MG63 (cell line): ENCODE results near the gene MAP1LC3B2. TPM values are rescaled to one million over a fixed set of nuclear protein-coding genes. Genes with fewer than 3 reads are reported as not detected.
A peak's percentile ranks its signal among the peaks of the same experiment; 100 is the strongest.
"Not testable (repeated sequence)": the region's sequence is repeated elsewhere in the genome, so short reads cannot be mapped to it uniquely, and the experiment has no call there.

Source experiments
- DNase-seq: peaks from one replicate; pipeline ENCODE4 v3.0.0-alpha.2; 2020
- H3K27me3 ChIP-seq: fragments of 250-450 bp; sonication (Bioruptor Pico); 2 replicates; pipeline ENCODE4 v1.5.1; 2020; ENCODE audit warnings: mild to moderate bottlenecking, moderate library complexity
- H3K36me3 ChIP-seq: fragments of 250-450 bp; sonication (Bioruptor Pico); 2 replicates; pipeline ENCODE4 v1.5.1; 2020; ENCODE audit warnings: mild to moderate bottlenecking, moderate library complexity
- H3K4me3 ChIP-seq: fragments of 250-450 bp; sonication (Bioruptor Pico); 2 replicates; pipeline ENCODE4 v1.5.1; 2020; ENCODE audit warnings: mild to moderate bottlenecking, moderate library complexity
- H3K9me3 ChIP-seq: fragments of 250-450 bp; sonication (Bioruptor Pico); 2 replicates; pipeline ENCODE4 v1.5.1; 2020; ENCODE audit warnings: mild to moderate bottlenecking, moderate library complexity
- total RNA-seq: library from RNA; depleted of rRNA; stranded (reverse); fragments of >200 nt; shearing (Covaris generic); gene quantifications from 2 replicates; pipeline ENCODE4 v1.2.3, GENCODE V29; 2014; ENCODE audit warnings: low replicate concordance

The MAP1LC3B2 gene
- total RNA-seq, 1 experiment from 2014 or later, result 0.26 TPM

- Histone ChIP-seq H3K36me3 (no peaks in the 10 kb centered on the region), H3K9me3 (no peaks in the 10 kb centered on the region), H3K4me3 (no peak overlapping the region), H3K27me3 (no peaks in the 10 kb centered on the region)
- no peak for DNase-seq
Measured at GRCh38 chr12:116571089-116571488, 11.9 kb downstream of the MAP1LC3B2 start.

GRCh38 chr12:116573776-116574175, 14.6 kb downstream of the MAP1LC3B2 start:
- Histone ChIP-seq H3K36me3 (no peaks in the 10 kb centered on the region), H3K27me3 (no peaks in the 10 kb centered on the region), H3K9me3 (no peaks in the 10 kb centered on the region), H3K4me3 (no peak overlapping the region)
- DNase-seq, result no peak

GRCh38 chr12:116575754-116576153, 16.6 kb downstream of the MAP1LC3B2 start:
- H3K36me3 ChIP-seq, DNase-seq, H3K9me3 ChIP-seq, H3K4me3 ChIP-seq, H3K27me3 ChIP-seq: not testable (repeated sequence)

DNA sequence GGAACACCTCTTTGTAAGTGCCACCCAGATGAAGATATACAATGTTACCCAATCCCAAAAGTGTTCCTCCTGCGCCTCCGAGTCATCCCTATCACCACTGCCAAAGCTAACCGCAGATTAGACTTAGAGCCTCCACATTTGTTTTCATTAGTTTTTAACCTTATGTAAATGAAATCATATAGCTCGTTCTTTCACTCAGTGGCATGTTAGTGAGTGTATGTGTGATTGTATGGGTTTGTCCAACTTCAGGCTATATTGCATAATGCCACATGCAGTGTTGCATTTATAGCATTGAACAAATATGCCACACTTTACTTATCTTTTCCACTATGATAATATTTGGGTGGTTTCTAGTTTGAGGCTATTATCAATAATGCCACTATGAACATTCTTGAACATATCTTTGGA, 18.0 kb downstream of the MAP1LC3B2 start:
- no peaks in the 10 kb centered on the region for H3K27me3 ChIP-seq
- peak; percentile 62 for DNase-seq
- H3K4me3 ChIP-seq, result no peak overlapping the region

GRCh38 chr12:116578051-116578450, 18.9 kb downstream of the MAP1LC3B2 start:
- DNase-seq, result no peak
- H3K4me3 ChIP-seq, result no peak overlapping the region
- H3K36me3 ChIP-seq, result no peaks in the 10 kb centered on the region

More for the DNA sequence above, 18.0 kb downstream of the MAP1LC3B2 start:
- Histone ChIP-seq H3K36me3 (no peaks in the 10 kb centered on the region), H3K9me3 (no peaks in the 10 kb centered on the region)

DNA sequence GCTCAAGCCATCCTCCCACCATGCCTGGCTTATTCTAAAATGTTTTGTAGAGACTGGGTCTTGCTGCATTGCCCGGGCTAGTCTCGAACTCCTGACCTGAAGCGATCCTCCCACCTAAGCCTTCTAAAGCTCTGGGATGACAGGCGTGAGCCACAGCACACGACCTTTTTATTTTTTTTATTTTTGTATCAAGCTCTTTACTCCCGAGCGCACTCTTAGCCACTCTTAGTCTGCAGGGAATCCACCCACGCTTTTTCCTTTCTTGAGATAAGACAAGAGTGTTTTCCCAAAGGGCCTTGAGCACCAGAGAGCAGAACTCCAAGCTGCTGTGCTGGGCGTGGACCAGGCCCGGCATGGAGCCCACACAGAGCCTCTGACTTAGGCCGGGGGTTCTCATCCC, 23.4 kb downstream of the MAP1LC3B2 start:
- Histone ChIP-seq H3K36me3 (no peaks in the 10 kb centered on the region), H3K4me3 (no peak overlapping the region), H3K27me3 (no peaks in the 10 kb centered on the region), H3K9me3 (no peaks in the 10 kb centered on the region; the same call in 1 of the 2 replicates)
- no peak for DNase-seq

More at GRCh38 chr12:116578051-116578450, 18.9 kb downstream of the MAP1LC3B2 start:
- no peaks in the 10 kb centered on the region for H3K9me3 ChIP-seq
- no peaks in the 10 kb centered on the region for H3K27me3 ChIP-seq

DNA sequence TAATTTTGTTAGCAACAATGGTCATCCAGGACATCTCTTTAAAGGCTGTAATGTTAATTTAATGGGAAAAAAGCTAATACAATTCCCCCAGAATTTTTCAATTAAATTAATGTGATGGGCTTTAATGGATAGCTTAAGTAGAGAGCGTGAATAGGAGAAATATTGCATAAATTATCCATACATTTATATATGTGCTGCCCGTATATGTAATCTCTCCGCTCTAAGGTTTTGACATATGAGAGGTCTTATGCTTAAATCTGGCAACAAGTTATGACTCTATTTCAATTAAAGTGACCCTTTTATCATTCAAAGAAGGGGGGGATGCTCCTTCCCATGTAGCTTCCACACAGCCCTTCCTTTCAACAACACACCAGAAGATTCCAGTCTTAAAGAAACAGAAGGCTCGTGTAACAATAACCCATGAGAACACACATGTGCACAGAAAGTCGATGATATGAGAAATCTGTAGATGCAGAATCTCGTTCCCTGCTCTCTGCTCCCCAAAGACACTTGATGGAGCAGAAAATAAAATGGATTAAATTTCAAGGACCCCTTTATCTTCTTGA, 24.0 kb downstream of the MAP1LC3B2 start:
- Histone ChIP-seq H3K27me3 (no peaks in the 10 kb centered on the region), H3K36me3 (no peaks in the 10 kb centered on the region), H3K9me3 (no peaks in the 10 kb centered on the region; the same call in 1 of the 2 replicates), H3K4me3 (no peak overlapping the region)
- DNase-seq, result no peak

GRCh38 chr12:116587270-116587669, 28.1 kb downstream of the MAP1LC3B2 start:
- no peak for DNase-seq
- H3K36me3 ChIP-seq, result no peaks in the 10 kb centered on the region
- H3K9me3 ChIP-seq, result no peaks in the 10 kb centered on the region; the same call in 1 of the 2 replicates
- H3K27me3 ChIP-seq, result no peaks in the 10 kb centered on the region
- no peak overlapping the region for H3K4me3 ChIP-seq

DNA sequence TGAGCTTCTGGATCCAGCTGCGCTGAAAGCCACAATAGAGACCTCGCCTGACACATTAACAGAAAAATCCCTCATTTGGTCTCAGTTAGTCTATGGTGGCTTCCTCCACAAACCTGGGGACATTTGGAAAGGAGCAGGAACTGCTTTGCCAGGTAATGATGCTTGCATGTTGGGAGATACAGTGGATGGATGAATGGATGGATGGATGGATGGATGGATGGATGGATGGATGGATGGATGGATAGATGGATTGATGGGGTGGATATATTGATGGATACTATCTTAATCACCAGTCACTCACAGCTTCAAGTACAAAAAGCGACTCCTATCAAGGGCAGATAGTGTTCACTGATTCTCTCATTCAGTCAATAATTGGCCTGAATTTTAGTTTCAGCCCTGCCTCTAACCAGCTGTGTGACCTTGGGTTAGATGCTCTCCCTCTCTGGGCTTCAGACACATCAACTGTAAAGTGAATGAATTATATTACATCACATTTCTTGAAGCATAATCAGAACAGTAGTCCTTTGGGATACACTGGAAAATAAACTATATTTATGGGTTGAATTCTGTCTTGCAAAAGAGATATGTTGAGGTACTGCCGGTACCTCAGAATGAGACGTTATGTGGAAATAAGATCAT, 29.3 kb downstream of the MAP1LC3B2 start:
- Histone ChIP-seq H3K27me3 (no peaks in the 10 kb centered on the region), H3K36me3 (no peaks in the 10 kb centered on the region), H3K9me3 (no peaks in the 10 kb centered on the region; the same call in 1 of the 2 replicates), H3K4me3 (no peak overlapping the region)
- no peak for DNase-seq

GRCh38 chr12:116589581-116589980, 30.4 kb downstream of the MAP1LC3B2 start:
- H3K4me3 ChIP-seq, result no peak overlapping the region
- no peaks in the 10 kb centered on the region for H3K27me3 ChIP-seq
- no peaks in the 10 kb centered on the region for H3K36me3 ChIP-seq
- no peaks in the 10 kb centered on the region; the same call in 1 of the 2 replicates for H3K9me3 ChIP-seq
- DNase-seq, result no peak

DNA sequence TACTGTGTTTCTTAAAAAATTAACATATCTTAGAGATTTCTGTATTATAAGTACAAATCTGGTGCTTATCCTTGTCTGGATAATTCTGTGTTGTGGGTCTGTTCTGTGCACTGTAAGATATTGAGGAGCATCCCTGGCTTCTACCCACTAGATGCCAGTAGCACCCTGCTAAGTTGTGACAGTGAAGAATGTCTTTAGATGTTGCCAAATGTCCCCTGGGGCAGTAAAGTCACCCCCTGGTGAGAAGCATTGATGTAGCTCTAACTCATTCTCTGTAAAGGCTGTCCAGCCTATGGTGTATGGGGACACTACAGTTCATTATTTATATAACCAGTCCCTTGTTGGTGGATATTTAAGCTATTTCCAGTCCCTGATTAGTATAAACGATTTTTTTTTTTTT, 31.4 kb downstream of the MAP1LC3B2 start:
- Histone ChIP-seq H3K27me3 (no peaks in the 10 kb centered on the region), H3K4me3 (no peak overlapping the region), H3K36me3 (no peaks in the 10 kb centered on the region), H3K9me3 (no peaks in the 10 kb centered on the region)
- no peak for DNase-seq

DNA sequence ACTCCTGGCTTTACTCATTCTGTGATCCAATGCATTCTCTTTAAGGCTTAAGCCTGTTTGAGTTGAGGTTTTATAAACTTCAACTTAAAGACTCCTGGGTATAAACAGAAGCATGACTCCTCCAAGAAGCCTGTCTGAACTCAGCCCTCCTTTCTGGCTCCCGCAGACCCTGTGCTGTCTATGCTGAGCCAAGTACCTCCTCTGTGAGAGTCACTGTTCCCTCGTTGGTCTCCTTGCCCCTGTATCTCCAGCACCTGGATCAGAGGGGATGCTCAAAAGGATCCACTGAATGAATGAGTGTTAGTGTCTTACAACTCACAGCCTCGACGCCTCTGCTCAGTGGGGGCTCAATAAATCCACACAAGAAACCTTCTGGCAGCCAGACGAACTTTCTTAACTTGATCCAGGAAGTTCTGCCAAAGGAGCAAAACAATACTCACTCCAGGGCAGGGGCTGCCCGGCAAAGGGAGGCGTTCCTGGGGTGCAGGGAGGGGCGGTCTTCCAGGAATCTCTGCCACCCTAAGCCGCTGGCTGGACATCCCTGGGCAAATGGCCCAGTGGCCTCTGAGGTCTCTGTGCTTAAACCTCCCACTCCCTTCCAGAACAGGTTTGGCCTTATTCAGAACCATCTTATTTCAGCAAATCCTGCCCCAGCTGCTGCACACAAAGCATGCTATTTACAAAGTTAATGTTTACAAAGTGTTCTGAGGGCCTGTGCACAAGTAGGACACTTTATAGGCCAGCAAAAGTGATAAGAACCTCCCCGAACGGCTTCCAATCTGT, 32.9 kb downstream of the MAP1LC3B2 start:
- no peaks in the 10 kb centered on the region for H3K27me3 ChIP-seq
- peak; percentile 89 for DNase-seq
- no peaks in the 10 kb centered on the region for H3K36me3 ChIP-seq
- no peaks in the 10 kb centered on the region for H3K9me3 ChIP-seq
- H3K4me3 ChIP-seq, result no peak overlapping the region

GRCh38 chr12:116592731-116593130, 33.5 kb downstream of the MAP1LC3B2 start:
- DNase-seq, result no peak
- Histone ChIP-seq H3K36me3 (no peaks in the 10 kb centered on the region), H3K9me3 (no peaks in the 10 kb centered on the region), H3K27me3 (no peaks in the 10 kb centered on the region), H3K4me3 (no peak overlapping the region)

DNA sequence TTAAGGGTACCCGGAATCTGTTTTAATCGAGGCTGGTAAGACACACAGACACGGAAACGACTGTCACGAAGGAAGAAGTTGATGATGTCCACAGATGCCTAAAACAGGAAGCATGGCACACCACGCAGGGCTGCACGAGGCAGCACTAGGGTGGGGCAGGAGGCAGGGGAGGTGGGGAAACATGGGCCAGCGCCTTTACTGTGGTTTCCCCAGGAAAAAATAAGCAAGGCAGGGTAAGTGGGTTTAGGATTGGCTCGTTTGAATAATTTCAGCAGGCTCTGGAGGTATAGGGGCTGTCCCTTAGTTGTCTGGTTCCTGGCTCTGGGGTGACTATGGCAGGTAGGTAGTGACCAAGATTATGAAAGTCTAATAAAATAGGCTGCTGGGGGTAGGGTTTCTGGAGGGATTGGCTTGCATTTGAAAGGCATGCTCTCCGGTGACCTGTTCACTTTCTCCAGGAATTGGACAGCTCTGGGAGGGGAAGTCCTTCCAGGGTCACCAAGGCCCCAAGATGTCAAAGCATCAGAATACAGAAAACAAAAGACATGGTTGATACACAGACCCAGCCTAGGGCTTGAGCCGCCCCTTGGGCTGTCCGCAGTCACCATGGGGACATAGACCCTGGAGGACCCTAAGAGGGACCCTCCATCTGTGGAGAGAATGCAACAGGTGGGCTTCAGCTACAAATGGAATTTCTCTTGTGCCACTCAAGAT, 35.3 kb downstream of the MAP1LC3B2 start:
- H3K4me3 ChIP-seq, result no peak overlapping the region
- DNase-seq, result no peak
- no peaks in the 10 kb centered on the region for H3K9me3 ChIP-seq
- H3K27me3 ChIP-seq, result no peaks in the 10 kb centered on the region
- no peaks in the 10 kb centered on the region for H3K36me3 ChIP-seq

- Histone ChIP-seq H3K27me3 (no peaks in the 10 kb centered on the region), H3K4me3 (no peak overlapping the region), H3K36me3 (no peaks in the 10 kb centered on the region), H3K9me3 (no peaks in the 10 kb centered on the region)
- DNase-seq, result no peak
Measured at GRCh38 chr12:116595186-116595585, 36.0 kb downstream of the MAP1LC3B2 start.

GRCh38 chr12:116595672-116596071, 36.5 kb downstream of the MAP1LC3B2 start:
- Histone ChIP-seq H3K9me3 (no peaks in the 10 kb centered on the region), H3K27me3 (no peaks in the 10 kb centered on the region), H3K36me3 (no peaks in the 10 kb centered on the region), H3K4me3 (no peak overlapping the region)
- no peak for DNase-seq

GRCh38 chr12:116597886-116598285, 38.7 kb downstream of the MAP1LC3B2 start:
- no peaks in the 10 kb centered on the region for H3K36me3 ChIP-seq
- DNase-seq, result no peak
- no peak overlapping the region for H3K4me3 ChIP-seq
- no peaks in the 10 kb centered on the region for H3K27me3 ChIP-seq
- no peaks in the 10 kb centered on the region for H3K9me3 ChIP-seq
